HG03439 (cell line): Measurements from ENCODE around the gene OR6C65.
"Not testable (repeated sequence)": the region's sequence is repeated elsewhere in the genome, so short reads cannot be mapped to it uniquely, and the experiment has no call there.

Experiments
- ATAC-seq: cut with Tn5 transposase; IDR thresholded peaks from one replicate; pipeline ENCODE4 v1.9.1; 2021; ENCODE audit warnings: mild to moderate bottlenecking, moderate library complexity; ENCODE audit not compliant: unreplicated experiment

Gene OR6C65

GRCh38 chr12:55400229-55400628 is at the start of gene OR6C65:
Gene OR6C65 (plus strand): TSS chr12:55400529. CDS start chr12:55400529, 0 bp downstream.
- ATAC-seq, result no peak

GRCh38 chr12:55355338-55355737 is 45.0 kb upstream of the OR6C65 start:
- not testable (repeated sequence) for ATAC-seq

DNA sequence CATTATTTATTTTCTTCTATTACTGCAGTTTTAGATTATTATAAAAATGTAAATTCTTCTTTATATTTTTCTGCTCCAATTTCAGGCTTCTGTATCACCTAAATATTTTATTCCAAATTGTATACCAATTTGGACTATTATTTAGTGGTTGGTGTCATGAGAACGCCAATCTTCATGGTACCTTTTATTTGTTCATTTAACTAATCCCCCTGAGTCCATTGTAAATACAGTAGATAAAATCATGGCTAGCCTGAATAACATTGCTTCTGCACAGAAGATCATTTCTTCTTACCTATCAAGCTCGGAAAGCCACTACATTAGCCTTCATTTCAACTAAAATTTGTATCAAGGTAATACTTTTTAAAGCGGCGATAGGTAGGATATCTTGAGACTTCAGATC is 37.7 kb upstream of the OR6C65 start, which contains the start of gene OR6C75:
Gene OR6C75, plus strand, starts transcription at position 301 of the 400 bp plus-strand sequence. CDS start 2,136 bp downstream, outside the sequence.
- ATAC-seq, result no peak

GRCh38 chr12:55365086-55365485 is 35.2 kb upstream of the OR6C65 start:
- ATAC-seq, result no peak

- no peak for ATAC-seq
Observed at GRCh38 chr12:55372521-55372920, 27.8 kb upstream of the OR6C65 start.

- ATAC-seq, result no peak
Observed at GRCh38 chr12:55385891-55386290, 14.4 kb upstream of the OR6C65 start.

DNA sequence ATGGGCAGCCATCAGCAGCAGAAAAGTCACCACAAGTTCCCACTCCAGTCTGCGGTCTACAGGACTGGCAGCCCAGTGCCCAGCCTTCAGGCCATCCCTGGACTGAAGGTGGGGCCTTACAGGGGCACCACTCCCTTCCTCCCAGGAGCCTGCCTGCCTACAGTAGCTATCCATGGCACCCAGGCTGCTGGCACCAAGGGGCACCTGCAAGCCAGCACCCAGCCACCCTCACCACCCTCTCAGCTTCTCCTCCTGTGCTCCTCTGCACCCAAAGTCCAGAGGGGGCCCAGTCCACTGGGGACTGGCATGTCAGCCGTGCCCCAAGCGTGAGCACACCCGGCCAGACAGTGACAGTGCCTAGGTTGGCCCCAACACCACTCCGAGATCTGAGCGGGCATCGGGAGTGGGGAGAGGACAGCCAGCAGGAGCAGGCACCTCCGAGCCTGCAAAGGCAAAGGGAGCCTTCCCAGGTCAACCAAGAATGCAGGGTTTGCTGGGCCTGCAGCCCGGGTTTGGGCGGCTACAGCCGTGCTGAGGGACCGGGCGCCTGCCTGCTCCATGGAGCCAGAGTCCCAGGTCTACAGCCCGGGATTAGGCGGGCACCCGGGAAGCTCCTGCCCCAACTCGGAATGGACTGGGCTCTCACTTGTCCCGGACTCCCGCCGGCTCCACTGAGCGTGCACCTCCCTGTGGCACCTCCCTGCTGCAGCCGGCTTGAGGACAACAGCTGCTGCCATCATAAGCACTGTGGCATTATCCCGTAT is 8.1 kb upstream of the OR6C65 start:
- no peak for ATAC-seq

DNA sequence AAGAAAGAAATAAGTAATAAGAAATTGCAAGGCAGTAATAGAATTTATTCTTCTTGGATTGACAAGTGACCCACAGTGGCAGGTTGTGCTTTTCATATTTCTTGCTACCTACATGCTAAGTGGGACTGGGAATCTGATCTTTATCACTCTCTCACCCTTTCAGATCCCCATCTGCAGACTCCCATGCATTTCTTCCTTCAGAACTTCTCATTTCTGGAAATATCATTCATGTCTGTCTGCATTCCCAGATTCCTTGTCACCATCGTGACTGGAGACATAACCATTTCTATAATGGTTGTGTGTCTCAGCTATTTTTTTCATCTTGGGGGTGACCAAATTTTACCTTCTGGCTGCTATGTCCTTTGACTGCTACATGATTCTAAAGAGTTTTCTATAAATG is 4.0 kb upstream of the OR6C65 start:
- no peak for ATAC-seq

DNA sequence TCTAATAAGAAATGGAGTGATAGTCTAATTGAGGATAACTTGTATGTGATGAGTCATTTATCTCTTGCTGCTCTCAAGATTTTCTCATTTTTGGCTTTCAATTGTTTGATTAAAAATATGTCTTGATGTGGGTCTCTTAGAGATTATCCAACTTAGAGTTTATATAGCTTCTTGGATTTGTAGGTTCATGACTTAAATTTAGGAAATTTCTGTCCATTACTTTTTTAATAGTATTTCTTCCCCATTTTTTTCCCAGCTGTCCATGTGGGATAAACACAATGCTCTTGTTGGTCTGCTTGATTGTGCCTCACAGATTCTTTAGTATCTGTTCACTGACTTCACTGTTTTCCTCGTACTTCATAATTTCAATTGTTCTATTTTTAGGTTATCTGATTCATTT is 7.5 kb downstream of the OR6C65 start:
- ATAC-seq, result no peak

- ATAC-seq, result not testable (repeated sequence)
Observed at GRCh38 chr12:55409133-55409532, 8.8 kb downstream of the OR6C65 start.

DNA sequence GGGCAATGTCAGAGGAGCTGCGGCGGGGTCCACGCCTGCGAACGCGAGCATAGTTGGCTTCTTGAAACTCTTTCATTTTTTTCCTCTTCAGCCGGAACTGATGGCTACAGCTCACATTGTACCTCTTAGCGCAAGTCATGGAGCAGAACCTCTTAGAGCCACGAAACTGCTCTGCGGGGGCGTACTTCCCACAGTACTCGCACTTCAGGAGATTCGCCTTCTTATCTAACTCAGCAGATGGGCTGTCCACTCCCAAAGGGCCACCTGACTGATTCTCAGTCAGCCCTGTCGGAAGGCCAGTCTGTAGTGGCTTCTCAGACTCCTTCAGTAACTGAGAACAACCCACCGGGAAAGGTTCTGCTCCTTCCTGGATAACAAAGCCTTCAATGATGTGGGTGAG is 11.8 kb downstream of the OR6C65 start:
- not testable (repeated sequence) for ATAC-seq

GRCh38 chr12:55413498-55414388 is 13.4 kb downstream of the OR6C65 start:
- ATAC-seq, result not testable (repeated sequence)

GRCh38 chr12:55414396-55414823 is 14.1 kb downstream of the OR6C65 start:
- ATAC-seq, result not testable (repeated sequence)

DNA sequence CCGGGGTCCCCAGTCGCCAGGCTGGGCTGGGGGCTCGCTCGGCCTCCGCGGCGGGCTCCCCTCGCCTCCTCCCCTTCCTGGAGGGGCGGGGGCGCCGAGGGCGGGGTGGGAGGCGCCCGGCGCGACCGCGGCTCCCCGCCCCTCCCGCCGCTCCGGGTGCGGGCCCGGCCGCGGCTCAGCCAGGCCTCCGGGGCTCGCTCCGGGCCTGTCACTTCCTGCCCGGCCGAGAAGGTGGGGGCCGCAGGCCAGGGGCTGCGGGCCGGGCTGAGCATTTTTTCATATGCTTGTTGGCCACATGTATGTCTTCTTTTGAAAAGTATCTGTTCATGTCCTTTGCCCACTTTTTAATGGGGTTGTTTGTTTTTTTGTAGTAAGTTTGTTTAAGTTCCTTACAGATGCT is 14.6 kb downstream of the OR6C65 start:
- not testable (repeated sequence) for ATAC-seq

- ATAC-seq, result no peak
Observed at GRCh38 chr12:55416961-55417360, 16.6 kb downstream of the OR6C65 start.

GRCh38 chr12:55420307-55420962 is 20.1 kb downstream of the OR6C65 start:
- no peak for ATAC-seq

- ATAC-seq, result no peak
Observed at GRCh38 chr12:55425954-55426353, 25.6 kb downstream of the OR6C65 start, which contains the start of gene OR6C76. Gene OR6C76 (plus strand): TSS chr12:55426254. CDS start chr12:55426254, 0 bp downstream.

DNA sequence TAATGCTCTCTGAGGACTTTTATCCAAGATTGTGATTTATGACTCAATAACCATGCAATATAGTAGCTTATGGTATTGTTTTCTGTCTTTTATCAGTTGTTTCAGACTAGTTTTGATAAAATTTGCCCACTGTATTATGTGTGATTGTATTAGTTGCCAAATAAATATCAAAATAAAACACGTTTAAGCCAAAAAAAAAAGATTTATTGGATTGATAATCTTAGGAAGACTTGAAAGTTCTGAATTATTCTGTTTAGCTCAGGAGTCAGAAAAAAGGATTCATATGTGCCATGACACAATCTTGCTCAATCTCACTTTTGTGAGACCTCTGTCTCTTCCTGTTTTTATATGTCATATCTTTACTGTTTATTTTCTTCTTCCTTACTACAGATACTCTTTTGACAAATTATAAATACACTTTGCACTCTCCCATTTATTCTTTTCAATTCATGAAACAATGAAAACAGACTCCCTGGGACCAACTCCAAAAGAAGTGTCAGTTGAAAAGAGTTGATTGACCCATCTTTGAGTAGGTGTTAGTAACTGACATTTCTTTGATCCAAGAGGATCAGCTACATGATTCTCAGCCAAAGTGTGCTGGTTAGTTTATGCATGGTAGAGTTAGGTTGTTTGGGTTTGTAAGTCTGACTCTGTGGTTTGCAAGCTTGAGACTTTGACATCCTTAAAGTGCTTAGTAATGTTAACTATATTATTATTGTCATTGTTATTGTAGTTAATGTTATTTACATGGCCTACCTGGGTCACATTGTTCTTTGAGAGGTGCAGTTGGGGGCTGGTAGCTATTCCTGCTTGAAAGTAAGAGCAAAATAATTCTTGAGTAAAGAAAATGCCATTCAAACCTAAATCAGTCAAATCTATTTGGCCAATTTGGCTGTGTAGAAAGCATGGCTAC is 28.3 kb downstream of the OR6C65 start:
- no peak for ATAC-seq

GRCh38 chr12:55441233-55441632 is 40.9 kb downstream of the OR6C65 start:
- not testable (repeated sequence) for ATAC-seq

DNA sequence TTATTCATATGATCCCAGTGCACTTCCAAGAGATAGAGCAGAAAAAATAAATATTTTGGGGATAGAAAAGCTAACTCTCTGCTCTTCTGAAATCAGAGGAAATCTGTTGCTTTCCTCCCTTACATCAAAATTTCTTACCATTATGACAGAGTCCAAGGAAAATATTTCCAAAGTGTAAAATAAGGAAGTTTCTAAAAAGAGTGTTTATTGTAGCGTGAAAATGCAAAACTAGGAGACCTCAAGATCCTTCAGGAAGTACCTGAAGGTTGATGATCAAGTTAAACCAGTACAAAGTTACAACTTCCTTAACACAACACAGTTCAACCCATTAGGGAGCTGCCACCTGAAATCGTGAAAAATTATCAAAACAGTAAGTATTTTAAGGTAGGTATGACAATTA is 43.4 kb downstream of the OR6C65 start, which contains the start of gene OR6C2:
Gene OR6C2, plus strand, starts transcription at position 301 of the 400 bp plus-strand sequence. CDS start 8,138 bp downstream, outside the sequence.
- ATAC-seq, result no peak
